ENCODE measurements around the gene RRP12.
"Not testable (repeated sequence)": the region's sequence is repeated elsewhere in the genome, so short reads cannot be mapped to it uniquely, and the experiment has no call there.

RRP12 gene

DNA sequence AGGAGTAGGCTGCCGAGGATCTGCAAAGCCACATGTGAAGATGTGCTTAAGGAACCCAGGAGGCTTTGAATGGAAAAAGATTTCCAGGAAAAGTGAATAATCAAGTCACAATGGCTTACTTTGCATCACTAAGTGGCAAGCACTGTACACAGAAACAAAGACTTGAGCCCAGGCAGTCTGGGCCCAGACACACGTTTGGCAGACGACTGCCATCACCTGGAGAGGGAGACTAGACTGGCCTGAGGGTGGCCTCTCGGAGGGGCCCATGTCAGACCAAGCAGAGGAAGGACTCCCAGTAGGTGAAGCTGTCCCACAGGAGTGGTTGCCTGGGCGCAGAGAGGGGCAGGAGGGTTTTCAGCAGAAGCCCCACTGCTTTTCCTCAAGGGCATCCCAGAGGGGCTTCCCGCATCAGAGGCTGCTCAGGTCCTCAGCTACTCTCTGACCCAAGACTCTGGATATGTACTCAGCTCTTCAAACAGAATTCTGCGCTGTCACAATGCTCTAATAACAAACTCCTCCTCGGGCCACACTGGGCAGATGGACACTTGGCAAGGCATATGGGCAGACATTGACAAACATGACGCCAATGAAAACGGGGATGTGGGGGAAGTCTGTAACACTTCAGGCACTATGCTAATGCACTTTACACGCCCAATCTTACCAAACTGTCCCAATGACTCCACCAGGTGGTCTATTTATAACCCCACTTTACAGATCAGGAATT lies 38.7 kb downstream of the RRP12 start:
- no peak for DNase-seq

GRCh38 chr10:97361537-97361901 lies 39.6 kb downstream of the RRP12 start:
- DNase-seq = peak; percentile 45

GRCh38 chr10:97360705-97361536 lies 40.2 kb downstream of the RRP12 start:
- DNase-seq = peak; percentile 32

DNA sequence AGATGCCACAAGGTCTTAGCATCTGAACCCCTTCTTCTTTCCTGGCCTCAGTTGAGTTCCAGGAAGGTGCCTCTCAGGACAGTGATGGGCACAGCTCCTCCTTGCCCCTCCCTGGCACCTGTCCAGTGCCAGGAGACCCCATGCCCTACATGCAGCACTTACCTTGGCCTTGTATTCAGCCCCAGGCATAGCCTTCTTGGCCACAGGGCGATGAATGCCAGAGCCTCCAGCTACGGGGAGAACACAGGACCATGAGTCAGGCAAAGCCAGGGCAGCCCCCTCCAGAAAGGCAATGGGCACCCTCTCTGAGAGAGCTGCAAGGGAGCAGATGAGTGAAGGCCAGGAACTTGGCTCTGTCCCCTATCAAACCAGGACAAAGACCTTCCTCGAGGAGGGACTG lies 42.4 kb downstream of the RRP12 start:
- no peak for DNase-seq

DNA sequence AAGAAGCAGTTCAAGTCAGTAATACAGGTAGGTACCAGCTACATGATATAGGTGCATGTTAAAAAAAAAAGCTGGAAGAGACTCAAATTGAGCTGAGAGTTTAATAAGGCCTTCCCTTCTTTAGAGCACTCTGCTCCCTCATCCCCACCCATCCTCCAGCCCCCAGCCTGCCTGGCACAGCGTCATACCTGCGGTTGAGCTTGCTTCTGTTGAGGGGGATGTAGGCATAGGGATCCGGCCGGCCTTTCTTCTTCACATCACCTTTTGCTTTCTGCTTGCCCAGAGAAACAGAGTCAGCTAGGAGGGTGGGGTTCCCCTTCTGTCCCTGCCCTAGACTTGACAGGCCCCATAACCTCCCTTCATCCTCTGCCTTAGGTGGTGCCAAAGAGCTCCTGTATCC lies 42.8 kb downstream of the RRP12 start:
- DNase-seq = no peak

GRCh38 chr10:97356918-97357317 lies 44.2 kb downstream of the RRP12 start:
- no peak for DNase-seq

DNA sequence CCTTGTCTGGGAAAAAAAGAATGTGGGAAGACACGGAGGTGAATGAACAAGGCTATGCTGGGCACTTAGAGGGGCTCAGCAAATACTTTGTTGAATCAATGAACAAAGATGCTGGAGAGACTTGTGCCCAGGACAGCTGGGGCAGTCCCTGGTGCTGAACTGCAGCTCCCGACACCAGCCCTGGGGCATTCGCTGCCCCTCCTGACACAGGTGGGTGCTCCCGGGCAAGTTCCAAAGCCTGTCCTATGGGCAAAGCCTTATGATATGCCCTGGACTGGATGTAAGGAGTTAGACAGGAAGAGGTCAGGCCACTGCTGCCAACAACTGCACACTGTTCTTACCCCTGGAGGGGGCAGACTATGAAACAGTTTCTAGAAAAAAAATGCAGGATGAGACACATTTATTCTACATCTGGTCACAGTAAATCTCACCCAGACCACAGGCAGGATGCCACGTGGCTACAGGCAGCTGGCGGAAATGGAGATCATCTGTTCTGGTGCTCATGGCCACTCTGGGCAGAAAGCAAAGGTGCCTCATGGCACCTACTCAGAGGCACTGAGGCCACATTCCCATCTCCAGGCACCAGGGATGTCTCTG lies 44.7 kb downstream of the RRP12 start:
- DNase-seq = no peak

- peak; percentile 71 for DNase-seq
Observed at GRCh38 chr10:97355571-97355975, 45.6 kb downstream of the RRP12 start.

GRCh38 chr10:97353945-97354344 lies 47.2 kb downstream of the RRP12 start:
- peak; percentile 98 for DNase-seq

- DNase-seq = no peak
Observed at GRCh38 chr10:97349752-97350513, 51.2 kb downstream of the RRP12 start.

DNA sequence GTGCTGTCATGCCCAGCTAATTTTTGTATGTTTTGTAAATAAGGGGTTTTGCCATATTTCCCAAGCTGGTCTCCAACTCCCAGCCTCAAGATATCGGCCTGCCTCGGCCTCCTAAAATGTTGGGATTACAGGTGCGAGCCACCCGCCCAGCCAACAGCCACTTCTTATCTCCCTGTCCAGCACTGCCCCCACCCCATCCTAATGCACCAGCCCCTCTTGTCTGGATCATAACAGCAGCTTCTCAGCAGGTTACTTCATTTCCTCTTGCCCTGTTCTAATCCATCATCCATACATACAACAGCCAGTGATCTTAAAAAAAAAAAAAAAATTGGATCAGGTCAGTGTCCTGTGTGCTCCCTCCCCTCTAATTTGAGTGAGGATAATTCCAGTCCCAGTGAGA lies 53.8 kb downstream of the RRP12 start:
- DNase-seq = no peak

GRCh38 chr10:97343664-97344063 lies 57.5 kb downstream of the RRP12 start:
- DNase-seq = not testable (repeated sequence)

DNA sequence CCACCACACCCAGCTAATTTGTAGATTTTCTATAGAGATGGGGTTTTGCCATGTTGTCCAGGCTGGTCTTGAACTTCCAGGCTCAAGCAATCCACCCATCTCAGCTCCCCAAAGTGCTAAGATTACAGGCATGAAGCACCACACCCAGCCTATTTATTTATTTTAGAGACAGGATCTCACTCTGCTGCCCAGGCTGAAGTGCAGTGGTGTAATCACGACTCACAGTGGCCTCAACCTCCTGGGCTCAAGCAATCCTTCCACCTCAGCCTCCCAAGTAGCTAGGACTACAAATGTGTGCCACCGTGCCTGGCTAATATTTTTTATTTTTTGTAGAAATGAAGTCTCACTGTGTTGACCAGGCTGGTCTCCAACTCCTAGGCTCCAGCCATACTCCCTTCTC lies 59.7 kb downstream of the RRP12 start:
- no peak for DNase-seq

DNA sequence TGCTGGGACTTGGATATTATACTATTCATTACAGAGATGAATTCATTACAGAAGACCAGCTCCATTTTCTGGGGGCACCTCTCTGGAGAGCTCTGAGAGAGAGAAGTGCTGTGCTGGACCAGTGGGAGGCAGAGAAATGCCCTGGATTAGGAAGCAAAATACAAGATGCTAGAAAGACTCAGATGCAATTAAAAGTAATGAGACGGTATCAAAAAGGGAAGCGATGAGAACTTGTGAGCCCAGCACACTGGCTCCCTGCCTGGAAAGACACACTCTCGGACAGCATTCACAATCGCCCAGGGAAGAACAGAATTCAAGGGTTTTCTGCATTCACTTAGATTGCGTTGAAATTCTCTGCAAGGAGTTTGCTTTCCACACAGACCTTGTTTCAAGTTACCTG lies 63.1 kb downstream of the RRP12 start:
- no peak for DNase-seq

DNA sequence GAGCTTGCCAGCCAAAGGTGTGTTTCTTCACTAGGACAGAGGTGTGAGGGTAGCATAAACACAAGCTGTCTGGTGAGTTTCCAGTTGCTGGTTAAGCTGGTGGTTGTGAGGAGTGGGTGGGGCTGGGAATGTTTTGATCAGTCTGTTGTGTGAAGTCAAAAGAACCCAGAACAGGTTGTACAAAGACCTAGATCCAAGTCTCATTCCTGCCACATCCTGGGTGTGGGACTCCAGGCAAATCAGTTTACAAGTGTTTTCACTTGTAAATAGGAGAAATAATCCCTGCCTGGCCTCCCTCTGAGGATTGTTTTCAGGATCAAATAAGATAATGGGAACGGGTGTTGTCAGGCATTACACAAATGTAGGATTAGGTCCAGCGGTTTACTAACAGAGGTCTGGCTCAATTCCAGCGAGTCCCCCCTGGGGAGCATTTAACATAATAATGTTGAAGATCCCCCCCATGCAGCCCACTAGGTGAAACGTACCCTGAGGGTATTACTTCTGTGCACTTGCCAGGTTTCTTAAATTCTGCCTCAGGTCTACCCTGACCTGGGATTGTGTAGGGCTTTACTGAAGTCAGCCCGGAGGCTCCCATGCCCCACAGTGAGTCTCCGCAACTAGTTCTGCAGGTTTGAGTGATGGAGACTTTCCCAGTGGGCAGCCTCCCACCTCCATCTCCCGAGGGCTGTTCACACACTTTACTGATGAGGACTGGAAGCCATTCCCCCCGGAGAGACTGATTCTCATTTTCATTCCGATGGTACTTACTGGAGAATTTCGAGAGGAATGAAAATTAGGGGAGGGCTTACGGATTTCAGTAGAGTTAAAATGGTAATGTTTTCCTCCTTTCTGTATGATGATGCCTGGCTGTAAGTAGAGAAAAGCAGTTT lies 64.0 kb downstream of the RRP12 start:
- DNase-seq = no peak

GRCh38 chr10:97336446-97336845 lies 64.7 kb downstream of the RRP12 start:
- peak; percentile 36 for DNase-seq

DNA sequence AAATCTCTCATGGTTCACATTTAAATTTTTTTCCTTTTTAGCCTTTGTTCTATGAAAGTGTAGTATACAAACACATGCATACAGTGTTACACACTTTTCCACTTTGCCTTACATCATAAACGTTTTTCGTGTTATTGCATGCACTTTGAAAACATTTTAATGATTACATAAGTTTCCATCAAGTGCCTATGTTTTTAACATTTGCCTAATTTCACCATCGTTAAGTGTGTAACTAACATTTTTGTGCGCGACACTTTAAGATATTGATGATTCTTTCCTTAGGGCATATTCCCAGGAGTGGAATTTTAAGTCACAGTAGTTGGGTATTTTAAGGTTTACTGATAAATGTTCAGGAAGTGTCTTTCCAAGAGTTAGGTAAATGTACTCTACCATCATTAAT lies 65.1 kb downstream of the RRP12 start:
- peak; percentile 36 for DNase-seq

DNA sequence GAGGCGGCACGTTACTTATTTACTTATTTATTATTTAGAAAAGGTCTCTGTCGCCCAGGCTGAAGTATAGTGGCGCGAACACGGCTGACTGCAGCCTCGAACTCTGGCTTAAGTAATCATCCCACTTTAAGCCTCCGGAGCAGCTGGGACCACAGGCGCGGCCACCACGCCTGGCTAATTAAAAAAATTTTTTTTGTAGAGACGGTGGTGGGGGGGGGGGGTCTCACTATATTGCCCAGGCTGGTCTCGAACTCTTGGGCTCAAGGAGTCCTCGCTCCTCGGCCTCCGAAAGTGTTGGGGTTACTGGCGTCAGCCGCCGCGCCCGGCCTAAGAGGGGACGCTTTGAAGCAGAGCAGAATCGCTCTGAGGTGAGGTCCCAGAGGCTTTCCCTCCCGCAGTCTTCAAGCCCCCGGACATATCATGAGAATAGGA lies 65.9 kb downstream of the RRP12 start:
- no peak for DNase-seq

- DNase-seq = peak; percentile 87
Observed at GRCh38 chr10:97334370-97335175, 66.6 kb downstream of the RRP12 start, which contains the start of gene FRAT2. Gene FRAT2, minus strand, starts transcription at chr10:97334729. Its CDS starts 157 bp downstream, at chr10:97334572.

GRCh38 chr10:97333601-97334369 lies 67.4 kb downstream of the RRP12 start:
- peak; percentile 89 for DNase-seq

GRCh38 chr10:97333351-97333600 lies 67.9 kb downstream of the RRP12 start:
- peak; percentile 22 for DNase-seq
